GM12878 (cell line): ENCODE results near the gene ZMIZ2. TPM values are rescaled to one million over a fixed set of nuclear protein-coding genes. Genes with fewer than 3 reads are reported as not detected.

Source experiments
- ATAC-seq: fragments of 200-7000 bp; cut with Tn5 transposase; 3 replicates; pipeline ENCODE4 v1.9.1; 2020; ENCODE audit warnings: mild to moderate bottlenecking, moderate library complexity
- BruUV-seq: library from RNA; stranded (reverse); fragments of 400-500 nt; replicated peaks from 2 replicates; lab custom pipeline; 2021; lab: Mats Ljungman, UMichigan
- CTCF ChIA-PET: fragments of 300-600 bp; sonication (Branson Sonifier 250); formaldehyde crosslinking; extraction: SDS; loops from one replicate; lab custom pipeline; 2021; ENCODE audit warnings: inconsistent platforms; lab: Yijun Ruan, JAX
- POLR2A ChIA-PET: fragments of 350-600 bp; formaldehyde crosslinking; extraction: SDS; loops from one replicate; lab custom pipeline; 2021; ENCODE audit warnings: inconsistent platforms; lab: Charles Lee
- RAD21 ChIA-PET: fragments of 300-600 bp; sonication (Branson Sonifier 250); formaldehyde crosslinking; loops from one replicate; lab custom pipeline; 2023; ENCODE audit warnings: antibody characterized with exemption; ENCODE audit not compliant: unreplicated experiment; lab: Charles Lee
- SMC1A ChIA-PET: fragments of 300-600 bp; sonication (Branson Sonifier 250); formaldehyde crosslinking; loops from one replicate; lab custom pipeline; 2023; ENCODE audit not compliant: unreplicated experiment, uncharacterized antibody; lab: Charles Lee
- DNase-seq: peaks from one replicate; pipeline ENCODE4 v3.0.0-alpha.2; 2011; ENCODE audit warnings: low read depth, low spot score
- FAIRE-seq: peaks from 3 replicates; lab custom pipeline; 2011; peaks lifted over from hg19 to GRCh38; lab: Jason Lieb, UNC
- H2AFZ ChIP-seq: 2 replicates; pipeline ENCODE4 v1.6.0; 2011; ENCODE audit warnings: low read depth, low read length, control low read depth; ENCODE audit not compliant: control insufficient read depth
- H3K27ac ChIP-seq: 2 replicates; pipeline ENCODE4 v1.5.1; 2011; ENCODE audit warnings: control low read depth; ENCODE audit not compliant: control insufficient read depth, insufficient read depth
- H3K27me3 ChIP-seq, 2 experiments: replicated peaks in 1 of 2; 2 replicates each; pipeline versions ENCODE4 v1.6.0 to v1.6.1; 2011; ENCODE audit warnings: low read length in 1 of 2; ENCODE audit not compliant: control insufficient read depth in 2 of 2, insufficient read depth in 2 of 2
- H3K36me3 ChIP-seq, 2 experiments: 2 replicates each; pipeline ENCODE4 v1.5.1; 2011; ENCODE audit warnings: low read length in 1 of 2; ENCODE audit not compliant: control insufficient read depth in 2 of 2, insufficient read depth in 2 of 2
- H3K4me1 ChIP-seq: 2 replicates; pipeline ENCODE4 v1.6.1; 2011; ENCODE audit warnings: mild to moderate bottlenecking, low read length, moderate library complexity, mixed read lengths; ENCODE audit not compliant: control insufficient read depth, insufficient read depth
- H3K4me2 ChIP-seq: 2 replicates; pipeline ENCODE4 v1.6.0; 2011; ENCODE audit warnings: control low read depth; ENCODE audit not compliant: control insufficient read depth, insufficient read depth
- H3K4me3 ChIP-seq: fragments of 200-600 bp; sonication (generic); 2 replicates; pipeline ENCODE4 v1.5.1; 2016
- H3K79me2 ChIP-seq: 2 replicates; pipeline ENCODE4 v1.6.0; 2011; ENCODE audit warnings: low read length; ENCODE audit not compliant: control insufficient read depth, insufficient read depth
- H3K9ac ChIP-seq: 2 replicates; pipeline ENCODE4 v1.8.0; 2011; ENCODE audit warnings: low read length, control low read depth, mixed read lengths; ENCODE audit not compliant: control insufficient read depth, insufficient read depth
- H3K9me3 ChIP-seq: replicated peaks from 3 replicates; pipeline ENCODE4 v1.5.1; 2011; ENCODE audit warnings: mild to moderate bottlenecking, low read length; ENCODE audit not compliant: control insufficient read depth, insufficient read depth
- H4K20me1 ChIP-seq: 2 replicates; pipeline ENCODE4 v1.6.0; 2011; ENCODE audit not compliant: control insufficient read depth, insufficient read depth
- BMI1 ChIP-seq: fragments of 450-650 bp; IDR thresholded peaks from 2 replicates; pipeline ENCODE4 v1.6.1; 2016; ENCODE audit warnings: mild to moderate bottlenecking, moderate library complexity, borderline replicate concordance
- IRF3 ChIP-seq: fragments of 450-650 bp; IDR thresholded peaks from 2 replicates; pipeline ENCODE4 v1.6.1; 2014; ENCODE audit warnings: mild to moderate bottlenecking
- LARP7 ChIP-seq: fragments of 450-650 bp; IDR thresholded peaks from 2 replicates; pipeline ENCODE4 v1.6.1; 2017; ENCODE audit warnings: mild to moderate bottlenecking
- PML ChIP-seq: IDR thresholded peaks from 2 replicates; pipeline ENCODE4 v1.6.1; 2012; ENCODE audit warnings: low read length, inconsistent platforms
- RCOR1 ChIP-seq: conservative IDR thresholded peaks from 2 replicates; pipeline ENCODE4 v1.6.1; 2012; ENCODE audit warnings: low read depth, low read length, improper control_type of control experiment
- SMAD5 ChIP-seq: IDR thresholded peaks from 2 replicates; pipeline ENCODE4 v1.6.1; 2016; ENCODE audit warnings: antibody characterized with exemption, low read depth
- STAT1 ChIP-seq: fragments of 450-650 bp; conservative IDR thresholded peaks from 2 replicates; pipeline ENCODE4 v1.6.1; 2014; ENCODE audit warnings: antibody characterized with exemption, mild to moderate bottlenecking
- TARDBP ChIP-seq: IDR thresholded peaks from 2 replicates; pipeline ENCODE4 v1.6.1; 2016; ENCODE audit warnings: borderline replicate concordance
- WGBS: methylation state at CpG from one replicate; pipeline ENCODE4 v1.1.6; 2016; ENCODE audit warnings: low lambda C conversion rate; ENCODE audit not compliant: insufficient replicate concordance, insufficient coverage; ENCODE audit errors: missing lambda C conversion rate; 5-methylcytosine and 5-hydroxymethylcytosine counted together
- in situ Hi-C: fragments of 300-500 bp; cut with MboI; formaldehyde crosslinking; loops from 9 replicates; pipeline ENCODE4 v1.14.3; 2018; ENCODE audit warnings: mixed read lengths
- intact Hi-C: fragments of 100-400 bp; cut with micrococcal nuclease; formaldehyde crosslinking; loops from one replicate; pipeline ENCODE4 v1.14.2; 2022; ENCODE audit not compliant: unreplicated experiment
- polyA plus RNA-seq, 11 experiments: library from polyadenylated mRNA; depleted of rRNA in 4 of 11; unstranded in 6 of 11; stranded (reverse) in 5 of 11; fragments of >200 nt; fragmentation: Nextera tagmentation in 4 of 11; fragmentation: Illumina TruSeq in 1 of 11; extraction: Ambion mirVana in 4 of 11; extraction: Trizol in 1 of 11; gene quantifications; 1 replicate in 1 of 11; 2 replicates in 10 of 11; pipeline versions ENCODE4 v1.2.1 to v1.2.3, GENCODE V29; 2011 to 2016; ENCODE audit warnings: inconsistent platforms in 2 of 11, missing spikeins in 2 of 11, low read depth in 1 of 11
- total RNA-seq, 4 experiments: library from RNA; depleted of rRNA in 3 of 4; stranded (reverse); fragments of >200 nt in 3 of 4; fragmentation: Illumina TruSeq in 1 of 4; extraction: Trizol in 1 of 4; gene quantifications; 2 replicates each; pipeline versions ENCODE4 v1.2.1 to v1.2.3, GENCODE V29; 2013 to 2021

Gene ZMIZ2
- total and polyA plus RNA-seq, 10 of the 15 experiments (the other 5 are each of a cell fraction or from before 2014, with no cell fraction given) = 0.71 to 158 (median 17.0) TPM

GRCh38 chr7:44798649-44799305, 50.1 kb downstream of the ZMIZ2 start:
- CTCF ChIA-PET = interaction anchor here (0.6 to 3.1 kb wide), 16 partner anchors 12 to 718 kb away, joined by 3 to 19 read pairs (median 4); no protein-coding TSS in a partner anchor
- no peak for ATAC-seq
- peak overlapping the region; percentile 96 for H3K4me2 ChIP-seq
- intact Hi-C loops = loop anchor here (5.0 kb wide), 2 partner anchors 191 to 216 kb away; partner anchors contain the start of genes OGDH and TMED4
- H3K36me3 ChIP-seq = peaks cover 11 to 43% of the 10 kb centered on the region in 2 experiments
- SMC1A ChIA-PET = interaction anchor here (0.7 to 2.1 kb wide), 23 partner anchors 9 to 218 kb away, joined by 3 to 13 read pairs (median 4); partner anchors contain the start of gene OGDH
- no peaks in the 10 kb centered on the region for H3K27me3 ChIP-seq
- H3K4me3 ChIP-seq = peak overlapping the region; percentile 96
- 0% methylated on average over 2 of the region's 2 CpGs for WGBS
- peak overlapping the region; percentile 100 for H3K9ac ChIP-seq
- BruUV-seq = no TSS peak
- H2AFZ ChIP-seq = no peak overlapping the region
- DNase-seq = no peak
- H3K9me3 ChIP-seq = no peaks in the 10 kb centered on the region
- no peak for FAIRE-seq
- H3K27ac ChIP-seq = no peak overlapping the region
- peaks cover 3% of the 10 kb centered on the region for H3K4me1 ChIP-seq
- POLR2A ChIA-PET = interaction anchor here (0.5 to 3.1 kb wide), 17 partner anchors 10 to 226 kb away, joined by 3 to 36 read pairs (median 4); partner anchors contain the start of genes DDX56, H2AZ2 and TMED4
- H4K20me1 ChIP-seq = peaks cover 7% of the 10 kb centered on the region
- TF ChIP-seq SMAD5 = peak; percentile 55; the same call in 1 of the 2 replicates
- TF ChIP-seq BMI1 = no peak
- TF ChIP-seq STAT1 = no peak
- no peak for TF ChIP-seq TARDBP
- TF ChIP-seq, all 136 proteins: peak for 1
- peaks cover 51% of the 10 kb centered on the region for H3K79me2 ChIP-seq
- in situ Hi-C loops = no loop called here
- RAD21 ChIA-PET = interaction anchor here (1.0 to 2.4 kb wide), 10 partner anchors 28 to 338 kb away, joined by 3 to 20 read pairs (median 4); partner anchors contain the start of genes H2AZ2 and OGDH

GRCh38 chr7:44799939-44800338, 51.3 kb downstream of the ZMIZ2 start:
- no peak for TF ChIP-seq IRF3
- no peak for TF ChIP-seq PML
- no peak for TF ChIP-seq RCOR1
- TF ChIP-seq LARP7 = no peak
- TF ChIP-seq, all 136 proteins: peak for 0
- ChIA-PET SMC1A (no interaction called here), CTCF (interaction anchor here (0.6 to 1.1 kb wide), 2 partner anchors 28 to 209 kb away, joined by 3 to 4 read pairs; no protein-coding TSS in a partner anchor), POLR2A (interaction anchor here (0.7 to 0.8 kb wide), 3 partner anchors 10 to 177 kb away, joined by 4 to 5 read pairs (median 4); no protein-coding TSS in a partner anchor), RAD21 (no interaction called here)
- Histone ChIP-seq H3K79me2 (peaks cover 51% of the 10 kb centered on the region), H3K4me2 (peak overlapping the region; percentile 57), H3K27ac (no peak overlapping the region), H3K9ac (no peak overlapping the region), H3K36me3 (peaks cover 11 to 43% of the 10 kb centered on the region in 2 experiments), H3K4me1 (peaks cover 3% of the 10 kb centered on the region), H4K20me1 (peaks cover 7% of the 10 kb centered on the region), H3K9me3 (no peaks in the 10 kb centered on the region), H3K4me3 (peak overlapping the region; percentile 50), H2AFZ (no peak overlapping the region), H3K27me3 (no peaks in the 10 kb centered on the region)
- 89% methylated on average over 4 of the region's 4 CpGs for WGBS
- no peak for DNase-seq
- ATAC-seq = no peak
- intact Hi-C loops = loop anchor here (5.0 kb wide), 2 partner anchors 193 to 218 kb away; partner anchors contain the start of genes OGDH and TMED4
- no TSS peak for BruUV-seq
- in situ Hi-C loops = no loop called here
- FAIRE-seq = no peak
